GM18867 (cell line): ENCODE data around the gene COPS7A.
"Not testable (repeated sequence)": the region's sequence is repeated elsewhere in the genome, so short reads cannot be mapped to it uniquely, and the experiment has no call there.

Source experiments
- ATAC-seq: cut with Tn5 transposase; IDR thresholded peaks from one replicate; pipeline ENCODE4 v1.9.1; 2021; ENCODE audit warnings: mild to moderate bottlenecking, moderate library complexity; ENCODE audit not compliant: unreplicated experiment

COPS7A gene

GRCh38 chr12:6701078-6701768 is 22.6 kb upstream of the COPS7A start:
- no peak for ATAC-seq

DNA sequence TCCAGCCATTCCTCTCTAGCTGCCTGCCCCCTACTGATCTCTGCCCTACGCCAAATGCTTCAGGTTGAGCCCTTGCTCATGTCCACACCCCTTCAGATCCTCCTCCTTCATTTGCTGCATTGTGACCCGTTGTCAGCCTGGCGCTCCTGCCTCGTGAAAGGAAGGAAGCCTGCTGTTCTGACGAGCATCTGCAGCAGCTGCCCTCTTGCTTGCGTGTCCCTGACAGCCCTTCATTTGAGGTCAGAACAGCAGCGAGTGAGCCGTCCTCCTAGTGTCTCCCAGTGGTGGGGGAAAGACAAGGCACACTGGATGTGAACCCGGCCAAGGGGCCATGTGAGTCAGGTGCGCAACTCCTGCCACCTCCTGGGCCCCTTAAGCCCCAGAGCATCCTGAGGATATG is 20.2 kb upstream of the COPS7A start:
- no peak for ATAC-seq

DNA sequence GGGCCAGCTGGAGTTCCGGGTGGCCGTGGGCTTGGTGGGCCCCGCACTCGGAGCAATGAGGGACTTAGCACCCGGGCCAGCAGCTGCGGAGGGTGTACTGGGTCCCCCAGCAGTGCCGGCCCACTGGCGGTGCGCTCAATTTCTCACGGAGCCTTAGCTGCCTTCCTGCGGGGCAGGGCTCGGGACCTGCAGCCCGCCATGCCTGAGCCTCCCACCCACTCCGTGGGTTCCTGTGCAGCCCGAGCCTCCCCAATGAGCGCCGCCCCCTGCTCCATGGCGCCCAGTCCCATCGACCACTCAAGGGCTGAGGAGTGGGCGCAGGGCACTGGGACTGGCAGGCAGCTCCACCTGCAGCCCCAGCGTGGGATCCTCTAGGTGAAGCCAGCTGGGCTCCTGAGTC is 15.5 kb upstream of the COPS7A start:
- not testable (repeated sequence) for ATAC-seq

DNA sequence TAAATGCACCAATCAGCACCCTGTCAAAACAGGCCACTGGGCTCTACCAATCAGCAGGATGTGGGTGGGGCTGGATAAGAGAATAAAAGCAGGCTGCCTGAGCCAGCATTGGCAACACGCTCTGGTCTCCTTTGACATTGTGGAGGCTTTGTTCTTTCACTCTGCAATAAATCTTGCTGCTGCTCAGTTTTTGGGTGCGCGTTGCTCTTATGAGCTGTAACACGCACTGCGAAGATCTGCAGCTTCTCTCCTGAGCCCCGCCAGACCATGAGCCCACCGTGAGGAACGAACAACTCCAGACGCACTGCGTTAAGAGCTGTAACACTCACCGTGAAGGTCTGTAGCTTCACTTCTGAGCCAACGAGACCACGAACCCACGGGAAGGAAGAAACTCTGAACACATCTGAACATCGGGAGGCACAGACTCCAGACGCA is 14.9 kb upstream of the COPS7A start:
- no peak for ATAC-seq

GRCh38 chr12:6716031-6716873 is 7.6 kb upstream of the COPS7A start:
- ATAC-seq, result not testable (repeated sequence)

DNA sequence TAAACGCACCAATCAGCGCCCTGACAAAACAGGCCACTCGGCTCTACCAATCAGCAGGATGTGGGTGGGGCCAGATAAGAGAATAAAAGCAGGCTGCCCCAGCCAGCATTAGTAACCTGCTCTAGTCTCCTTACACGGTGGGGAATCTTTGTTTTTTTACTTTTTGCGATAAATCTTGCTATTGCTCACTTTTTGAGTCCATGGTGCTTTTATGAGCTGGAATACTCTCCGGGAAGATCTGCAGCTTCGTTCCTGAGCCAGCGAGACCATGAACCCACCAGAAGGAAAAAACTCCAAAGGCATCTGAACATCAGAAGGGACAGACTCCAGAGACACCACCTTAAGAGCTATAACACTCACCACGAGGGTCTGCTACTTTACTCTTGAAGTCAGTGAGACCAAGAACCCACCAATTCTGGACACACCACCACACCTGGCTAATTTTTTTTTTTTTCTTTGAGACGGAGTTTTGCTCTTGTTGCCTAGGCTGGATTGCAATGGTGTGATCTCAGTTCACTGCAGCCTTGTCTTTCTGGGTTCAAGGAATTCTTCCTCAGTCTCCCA is 6.9 kb upstream of the COPS7A start:
- no peak for ATAC-seq

DNA sequence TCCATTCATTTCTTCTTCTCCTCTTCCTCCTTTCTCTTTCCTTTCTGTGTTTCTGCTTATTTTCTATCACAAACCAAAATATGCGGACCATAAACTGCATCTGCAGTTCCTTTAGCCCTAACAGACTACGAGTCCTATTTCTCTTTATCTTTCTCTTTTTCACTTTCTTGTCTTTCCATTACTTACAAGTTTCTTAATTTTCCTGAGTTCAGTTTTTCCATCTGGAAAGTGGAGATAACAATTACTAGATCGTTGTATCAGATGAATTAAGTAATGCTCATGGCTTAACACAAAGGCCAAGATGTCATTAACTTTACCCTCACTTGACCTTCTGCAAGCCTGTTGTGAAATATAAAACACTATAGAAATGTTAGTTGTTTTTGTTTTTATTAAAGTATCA is 983 bp upstream of the COPS7A start:
- ATAC-seq, result no peak

DNA sequence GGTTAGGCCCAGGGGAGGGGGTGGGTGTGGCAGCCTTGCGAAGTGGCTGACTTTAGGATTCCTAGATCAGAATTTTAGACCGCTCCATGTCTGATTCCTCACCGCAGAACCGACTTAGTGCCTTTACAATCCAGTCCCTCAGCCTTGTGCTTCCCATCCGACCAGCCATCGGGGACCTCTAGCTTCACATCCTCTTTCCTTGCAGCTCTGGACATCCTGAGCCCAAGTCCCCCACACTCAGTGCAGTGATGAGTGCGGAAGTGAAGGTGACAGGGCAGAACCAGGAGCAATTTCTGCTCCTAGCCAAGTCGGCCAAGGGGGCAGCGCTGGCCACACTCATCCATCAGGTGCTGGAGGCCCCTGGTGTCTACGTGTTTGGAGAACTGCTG is 557 bp downstream of the COPS7A start:
- ATAC-seq, result peak; percentile 18

DNA sequence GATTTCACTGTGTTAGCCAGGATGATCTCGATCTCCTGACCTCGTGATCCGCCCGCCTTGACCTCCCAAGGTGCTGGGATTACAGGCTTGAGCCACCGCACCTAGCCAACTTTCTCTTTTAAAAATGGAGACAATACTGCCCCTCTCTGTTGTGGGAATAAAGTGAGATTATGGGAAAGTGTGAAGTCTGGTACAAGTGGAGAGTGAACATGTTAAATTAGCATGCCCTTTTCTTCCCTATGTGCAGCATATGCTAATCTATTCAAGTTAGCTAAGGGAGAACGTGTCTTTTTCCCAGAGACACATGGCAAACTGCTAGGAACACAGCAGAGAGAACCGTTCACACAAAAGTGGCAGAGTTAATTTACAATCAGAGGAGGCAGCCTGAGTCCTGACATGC is 1.5 kb downstream of the COPS7A start:
- ATAC-seq, result no peak

DNA sequence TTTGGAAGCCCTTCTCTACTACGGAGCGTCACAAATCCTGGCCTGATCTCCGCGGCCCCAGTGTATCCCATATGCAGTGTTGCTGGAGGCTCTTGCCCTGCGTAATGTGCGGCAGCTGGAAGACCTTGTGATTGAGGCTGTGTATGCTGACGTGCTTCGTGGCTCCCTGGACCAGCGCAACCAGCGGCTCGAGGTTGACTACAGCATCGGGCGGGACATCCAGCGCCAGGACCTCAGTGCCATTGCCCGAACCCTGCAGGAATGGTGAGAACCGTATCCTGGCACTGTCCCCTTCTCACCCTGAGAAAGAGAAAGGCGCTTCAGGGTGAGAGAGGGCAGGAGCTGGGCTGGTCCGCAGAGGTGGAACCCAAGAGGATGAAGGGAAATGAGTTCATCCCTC is 5.3 kb downstream of the COPS7A start:
- no peak for ATAC-seq

DNA sequence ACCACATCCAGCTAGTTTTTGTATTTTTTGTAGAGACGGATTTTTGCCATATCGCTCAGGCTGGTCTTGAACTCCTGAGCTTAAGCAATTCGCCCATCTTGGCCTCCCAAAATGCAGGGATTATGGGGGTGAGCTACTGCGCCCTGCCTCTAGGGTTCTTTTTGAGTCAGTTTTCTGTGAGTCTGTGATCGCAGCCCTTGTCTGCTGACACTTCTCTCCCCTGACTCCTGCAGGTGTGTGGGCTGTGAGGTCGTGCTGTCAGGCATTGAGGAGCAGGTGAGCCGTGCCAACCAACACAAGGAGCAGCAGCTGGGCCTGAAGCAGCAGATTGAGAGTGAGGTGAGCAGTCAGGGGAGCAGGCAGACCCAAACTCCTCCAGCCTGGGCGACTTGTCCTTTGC is 6.3 kb downstream of the COPS7A start:
- no peak for ATAC-seq

DNA sequence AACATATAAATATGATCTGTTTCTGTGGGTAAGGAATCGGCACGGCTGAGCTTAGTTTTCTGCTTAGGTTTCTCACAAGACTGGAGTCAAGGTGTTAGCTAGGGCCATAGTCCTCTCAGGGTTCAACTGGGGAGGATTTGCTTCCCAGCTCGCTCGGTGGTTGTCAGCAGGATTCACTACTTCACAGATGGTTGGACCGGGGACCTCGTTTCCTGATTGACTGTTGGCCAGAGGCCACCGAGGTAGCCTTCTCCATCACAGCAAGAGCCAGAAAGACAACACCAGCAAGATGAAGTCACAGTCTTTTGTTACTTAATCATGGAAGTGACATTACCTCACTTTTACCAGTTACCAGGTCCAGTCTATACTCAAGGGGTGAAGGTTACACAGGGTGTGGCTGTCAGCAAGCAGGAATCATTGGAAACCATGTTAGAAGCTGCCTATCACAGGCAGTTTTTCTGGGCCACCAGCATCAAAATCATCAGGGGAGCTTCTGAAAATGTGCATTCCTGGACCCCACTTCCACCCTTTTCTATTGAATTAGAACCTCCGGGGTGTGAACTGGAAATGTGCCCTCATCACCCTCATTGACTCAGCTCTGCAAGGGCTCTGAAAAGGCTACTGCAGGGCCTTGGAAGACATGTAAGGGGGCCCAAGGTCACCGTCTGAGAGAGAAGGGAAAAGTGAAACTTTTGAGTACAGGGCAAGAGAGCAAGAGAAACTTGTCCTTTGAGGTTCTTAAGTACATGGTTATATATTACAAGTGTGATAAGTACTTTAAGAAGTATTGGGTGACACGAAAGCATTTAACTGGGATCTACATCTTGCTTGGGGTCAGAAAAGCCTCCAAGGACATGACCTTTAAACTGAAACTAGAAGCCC is 10.9 kb downstream of the COPS7A start:
- ATAC-seq, result no peak

DNA sequence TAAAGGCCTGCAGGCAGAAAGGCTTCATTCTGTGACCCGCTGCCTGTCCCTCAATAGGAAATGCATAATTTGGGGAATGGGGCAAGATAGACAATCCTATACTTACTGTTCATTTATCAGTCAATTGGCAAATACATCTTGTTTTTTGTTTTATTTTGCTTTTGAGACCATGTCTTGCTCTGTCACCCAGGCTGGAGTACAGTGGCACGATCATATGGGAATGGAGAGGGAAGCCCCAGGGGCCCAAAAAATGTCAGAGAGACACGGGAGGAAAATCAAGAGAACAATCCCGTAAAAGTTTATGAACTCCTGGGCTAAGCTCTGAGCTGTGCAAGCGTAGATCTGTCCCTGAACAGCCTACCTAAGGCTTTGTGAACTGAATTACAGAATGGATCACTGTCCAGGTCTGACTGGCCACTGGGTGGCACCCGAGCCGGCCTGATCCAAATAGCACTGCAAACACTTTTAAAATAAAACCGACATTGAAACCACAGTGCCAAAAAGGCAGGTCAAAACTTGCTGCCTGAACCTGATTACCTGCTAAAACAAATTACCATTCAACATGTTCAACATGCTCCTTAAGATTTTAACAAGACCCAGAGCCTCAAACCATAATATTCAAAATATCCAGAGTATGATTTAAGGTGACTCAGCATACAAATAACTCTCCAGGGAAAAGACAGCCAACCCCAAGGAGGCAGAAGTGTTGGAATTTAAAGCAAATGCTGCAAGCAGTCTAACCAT is 11.8 kb downstream of the COPS7A start:
- ATAC-seq, result no peak

- ATAC-seq, result no peak
These were observed 12.9 kb downstream of the COPS7A start for GRCh38 chr12:6736754-6737153.

GRCh38 chr12:6742080-6742479 is 18.2 kb downstream of the COPS7A start:
- not testable (repeated sequence) for ATAC-seq

- ATAC-seq, result no peak
These were observed 19.0 kb downstream of the COPS7A start for GRCh38 chr12:6742834-6743233.

GRCh38 chr12:6743300-6743699 is 19.5 kb downstream of the COPS7A start:
- not testable (repeated sequence) for ATAC-seq

DNA sequence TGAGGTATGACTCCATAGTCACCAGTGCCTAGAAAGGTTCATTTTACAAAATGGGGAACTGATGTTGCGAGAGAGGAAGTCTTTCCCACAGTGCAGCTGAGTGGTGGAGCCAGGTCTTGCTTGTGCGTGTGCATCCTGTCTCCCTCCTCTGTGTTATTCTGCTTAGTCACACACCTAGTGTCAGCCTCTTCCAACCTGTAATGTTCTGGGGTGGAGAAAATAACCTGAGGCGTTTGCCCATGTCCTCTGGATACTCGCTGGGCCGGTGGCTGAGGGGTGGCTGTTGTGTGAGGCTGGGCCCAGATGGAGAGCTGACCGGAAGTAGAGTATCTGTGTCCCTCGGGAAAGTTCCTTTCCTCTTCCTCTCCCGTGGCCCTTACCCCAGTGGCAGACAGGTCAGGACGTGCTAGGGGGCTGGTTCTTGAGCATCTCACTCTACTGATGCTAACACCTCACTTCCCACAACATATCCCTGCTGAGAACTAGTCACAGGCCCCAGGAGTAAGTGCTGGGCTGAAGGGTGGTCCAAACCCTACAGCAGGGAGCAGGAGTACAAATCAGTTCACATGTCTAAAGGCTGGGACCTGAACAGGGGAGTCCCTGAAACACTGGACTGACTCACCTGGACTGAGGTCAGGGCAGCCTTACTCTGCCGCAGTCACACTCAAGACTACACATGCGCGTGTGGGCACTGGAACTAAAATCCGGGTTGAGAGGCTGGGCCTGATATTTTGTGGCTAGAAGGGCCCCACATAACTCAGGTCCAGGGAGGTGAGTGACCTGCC is 22.1 kb downstream of the COPS7A start:
- ATAC-seq, result no peak

DNA sequence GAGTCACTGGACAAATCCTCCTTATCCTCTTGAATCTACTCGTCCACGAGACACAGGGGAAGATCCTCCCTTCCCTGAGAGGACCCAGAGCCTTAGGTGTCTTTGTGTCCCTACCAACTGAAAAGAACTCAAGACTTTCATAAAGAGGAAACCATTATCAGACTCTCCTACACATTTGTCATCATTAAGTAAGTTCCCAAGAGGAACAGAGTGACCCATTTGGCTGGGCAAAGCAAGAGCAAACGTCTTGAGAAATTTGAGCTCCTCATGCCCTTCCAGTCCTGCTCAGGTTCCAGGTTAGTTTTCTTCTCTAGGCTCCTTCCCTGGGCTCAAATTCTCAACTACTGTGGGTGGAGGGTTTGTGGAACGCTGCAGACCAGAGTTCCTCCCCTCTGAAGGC is 23.4 kb downstream of the COPS7A start:
- no peak for ATAC-seq

GRCh38 chr12:6748761-6749160 is 24.9 kb downstream of the COPS7A start:
- no peak for ATAC-seq
